Measurements from ENCODE around the gene RBM47.

The RBM47 gene

GRCh38 chr4:40502220-40502619 is 127.4 kb downstream of the RBM47 start:
- no peak for DNase-seq (ENCODE audit: low read depth in 1 of 2, low spot score in 1 of 2)

- no peak for DNase-seq (ENCODE audit: low read depth in 1 of 2, low spot score in 1 of 2)
Observed at GRCh38 chr4:40500781-40501180, 128.9 kb downstream of the RBM47 start.

- DNase-seq (ENCODE audit: low read depth in 1 of 2, low spot score in 1 of 2): no peak
Observed at GRCh38 chr4:40493160-40493559, 136.5 kb downstream of the RBM47 start.

GRCh38 chr4:40492691-40493090 is 137.0 kb downstream of the RBM47 start:
- DNase-seq (ENCODE audit: low read depth in 1 of 2, low spot score in 1 of 2): no peak

- DNase-seq (ENCODE audit: low read depth in 1 of 2, low spot score in 1 of 2): no peak
Observed at GRCh38 chr4:40490481-40490880, 139.2 kb downstream of the RBM47 start.

DNA sequence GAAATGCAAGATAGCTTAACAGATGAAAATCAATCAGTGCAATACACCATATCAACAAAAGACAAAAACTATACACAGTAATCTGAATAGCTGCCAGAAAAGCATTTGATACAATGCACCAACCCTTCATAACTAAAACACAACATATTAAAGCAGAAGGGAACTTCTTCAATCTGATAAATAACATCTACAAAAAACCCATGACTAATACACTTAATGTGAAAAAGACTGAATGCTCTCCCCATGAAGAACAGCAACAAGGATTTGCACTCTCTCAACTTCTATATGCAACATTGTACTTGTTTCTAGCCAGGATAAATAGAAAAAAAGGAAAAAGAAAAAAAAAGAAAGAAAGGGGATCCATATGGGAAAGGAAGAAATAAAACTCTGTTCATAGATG is 139.7 kb downstream of the RBM47 start:
- DNase-seq (ENCODE audit: low read depth in 1 of 2, low spot score in 1 of 2): no peak

GRCh38 chr4:40486534-40486933 is 143.1 kb downstream of the RBM47 start:
- no peak for DNase-seq (ENCODE audit: low read depth in 1 of 2, low spot score in 1 of 2)

- DNase-seq (ENCODE audit: low read depth in 1 of 2, low spot score in 1 of 2): no peak
Observed at GRCh38 chr4:40484346-40485090, 145.1 kb downstream of the RBM47 start.

GRCh38 chr4:40482985-40483647 is 146.5 kb downstream of the RBM47 start:
- DNase-seq (ENCODE audit: low read depth in 1 of 2, low spot score in 1 of 2): no peak

DNA sequence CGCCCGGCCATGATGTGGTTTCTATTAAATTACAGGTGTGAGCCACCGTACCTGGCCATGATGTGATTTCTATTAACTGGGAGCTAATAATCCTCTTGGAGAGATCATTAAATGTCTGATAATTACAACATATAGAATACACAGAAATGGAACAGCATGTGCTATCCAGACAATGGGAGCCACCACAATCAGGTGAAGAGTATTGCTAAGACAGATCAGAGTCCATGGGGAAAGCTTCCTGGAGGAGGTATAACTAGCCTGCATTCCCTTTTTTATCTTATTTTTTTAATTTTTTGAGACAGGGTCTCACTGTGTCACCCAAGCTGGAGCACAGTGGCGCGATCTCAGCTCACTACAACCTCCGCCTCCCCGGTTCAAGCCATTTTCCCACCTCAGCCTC is 147.7 kb downstream of the RBM47 start:
- no peak for DNase-seq (ENCODE audit: low read depth in 1 of 2, low spot score in 1 of 2)

DNA sequence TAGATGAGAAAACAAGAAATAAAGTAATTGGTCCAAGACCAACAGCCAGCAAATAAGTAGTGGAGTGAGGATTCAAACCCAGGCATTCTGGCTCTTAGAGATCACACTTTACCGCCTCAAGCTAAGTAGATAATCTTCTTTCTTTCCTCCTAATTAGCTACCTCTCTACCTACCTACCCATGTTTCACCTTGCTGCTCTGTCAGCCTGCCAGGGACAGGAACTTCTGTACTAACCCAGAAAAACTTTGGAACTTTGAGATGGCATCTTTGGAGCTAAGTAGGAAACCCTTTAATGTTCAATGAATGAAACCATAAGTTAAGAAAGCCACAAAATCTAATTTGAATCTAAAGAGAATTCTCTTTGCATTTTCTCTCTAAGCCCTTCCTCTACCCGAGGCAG is 149.4 kb downstream of the RBM47 start:
- DNase-seq (ENCODE audit: low read depth in 1 of 2, low spot score in 1 of 2): no peak

- DNase-seq (ENCODE audit: low read depth in 1 of 2, low spot score in 1 of 2): no peak
Observed at GRCh38 chr4:40479378-40479777, 150.3 kb downstream of the RBM47 start.

GRCh38 chr4:40475609-40476008 is 154.1 kb downstream of the RBM47 start:
- no peak for DNase-seq (ENCODE audit: low read depth in 1 of 2, low spot score in 1 of 2)

DNA sequence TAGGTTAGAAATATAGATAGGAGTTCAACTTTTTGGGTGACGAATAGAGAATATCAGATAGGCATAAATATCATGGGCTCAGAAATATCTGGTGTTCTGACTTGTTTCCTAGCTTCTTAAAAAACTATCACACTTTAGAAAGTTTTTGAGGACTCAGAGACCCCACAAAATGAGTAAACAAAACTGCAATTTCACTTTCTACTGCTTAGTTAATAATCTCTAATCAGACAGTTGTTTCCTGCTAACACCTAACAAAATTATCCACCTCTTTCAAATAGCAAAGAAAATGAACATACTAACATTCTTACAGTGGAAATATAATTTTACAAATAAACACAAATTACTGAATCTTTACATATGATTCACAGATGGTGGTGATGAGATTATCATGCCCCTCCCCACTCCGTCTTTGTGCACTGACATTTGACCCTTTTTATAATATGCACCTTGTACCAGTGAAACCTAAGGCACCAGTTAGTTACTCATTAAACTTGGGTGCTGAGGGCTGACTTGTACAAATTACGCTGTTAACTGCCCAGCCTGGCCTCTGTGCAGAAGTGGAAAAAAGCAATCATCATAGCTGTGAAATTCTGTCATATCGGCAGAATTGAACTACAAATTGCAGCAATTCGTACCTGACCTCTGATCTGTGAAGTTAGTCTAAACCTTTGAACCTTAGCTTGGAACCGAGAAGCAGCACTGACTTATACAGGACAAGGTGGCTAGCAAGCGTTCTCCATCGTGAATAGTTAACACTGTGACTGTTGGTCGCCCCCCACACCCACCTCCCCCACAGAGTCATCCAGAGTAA is 155.9 kb downstream of the RBM47 start:
- DNase-seq (ENCODE audit: low read depth in 1 of 2, low spot score in 1 of 2): no peak

DNA sequence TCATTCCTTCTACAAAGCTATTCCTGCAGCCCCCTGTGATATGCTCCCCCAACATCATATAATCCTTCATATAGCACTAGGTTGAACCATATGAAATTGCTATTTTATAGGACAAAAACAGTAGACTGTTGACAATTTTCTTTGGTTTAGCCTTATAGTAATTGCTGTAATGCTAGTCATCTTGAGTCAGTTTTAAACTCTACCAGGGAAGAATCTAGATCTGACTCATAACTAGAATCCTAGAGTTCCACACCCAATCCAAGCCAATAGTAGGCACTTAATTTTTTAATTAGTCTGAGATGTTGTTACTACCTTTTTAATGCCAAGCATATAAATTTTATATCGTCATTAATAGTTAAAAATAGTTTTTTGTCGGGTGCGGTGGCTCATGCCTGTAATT is 157.7 kb downstream of the RBM47 start:
- no peak for DNase-seq (ENCODE audit: low read depth in 1 of 2, low spot score in 1 of 2)

GRCh38 chr4:40466789-40467188 is 162.9 kb downstream of the RBM47 start:
- no peak for DNase-seq (ENCODE audit: low read depth in 1 of 2, low spot score in 1 of 2)

DNA sequence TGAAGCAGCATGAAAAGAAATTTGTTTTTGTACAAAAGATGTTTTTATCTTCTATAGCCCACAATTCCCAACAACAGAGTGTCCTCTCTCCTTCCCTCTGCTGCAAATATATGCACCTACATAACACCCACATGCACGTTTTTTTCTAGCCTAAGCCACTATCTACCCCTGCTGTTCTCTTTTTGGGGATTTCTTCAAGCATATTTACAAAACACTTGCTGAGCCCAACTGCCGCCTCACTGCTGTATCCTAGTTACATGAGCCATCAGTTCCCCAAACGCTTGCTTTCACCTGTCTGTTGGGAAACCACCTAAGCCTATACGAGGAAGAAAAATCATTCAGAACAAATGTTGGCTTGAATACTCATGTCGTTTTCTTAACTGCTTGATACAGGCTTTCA is 167.3 kb downstream of the RBM47 start:
- no peak for DNase-seq (ENCODE audit: low read depth in 1 of 2, low spot score in 1 of 2)

DNA sequence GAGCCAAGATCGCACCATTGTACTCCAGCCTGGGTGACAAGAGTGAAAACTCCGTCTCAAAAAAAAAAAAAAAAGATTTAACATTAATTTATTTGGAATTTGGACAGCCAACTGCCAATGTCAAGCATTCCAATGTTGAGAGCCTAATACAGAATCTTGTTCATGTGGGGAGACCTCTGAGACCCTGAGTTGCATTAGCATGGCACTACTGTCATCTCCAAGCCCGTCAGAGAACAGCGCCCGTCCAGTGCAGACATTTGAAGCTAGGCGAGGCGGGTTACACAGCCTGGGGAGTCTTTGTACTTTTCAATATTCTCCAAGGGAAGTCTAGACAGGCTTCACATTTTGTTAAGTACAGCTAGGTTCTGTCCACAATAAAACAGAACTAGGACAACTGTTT is 167.8 kb downstream of the RBM47 start:
- DNase-seq (ENCODE audit: low read depth in 1 of 2, low spot score in 1 of 2): no peak

GRCh38 chr4:40461062-40461461 is 168.6 kb downstream of the RBM47 start:
- no peak for DNase-seq (ENCODE audit: low read depth in 1 of 2, low spot score in 1 of 2)

GRCh38 chr4:40458683-40459082 is 171.0 kb downstream of the RBM47 start:
- no peak for DNase-seq (ENCODE audit: low read depth in 1 of 2, low spot score in 1 of 2)

DNA sequence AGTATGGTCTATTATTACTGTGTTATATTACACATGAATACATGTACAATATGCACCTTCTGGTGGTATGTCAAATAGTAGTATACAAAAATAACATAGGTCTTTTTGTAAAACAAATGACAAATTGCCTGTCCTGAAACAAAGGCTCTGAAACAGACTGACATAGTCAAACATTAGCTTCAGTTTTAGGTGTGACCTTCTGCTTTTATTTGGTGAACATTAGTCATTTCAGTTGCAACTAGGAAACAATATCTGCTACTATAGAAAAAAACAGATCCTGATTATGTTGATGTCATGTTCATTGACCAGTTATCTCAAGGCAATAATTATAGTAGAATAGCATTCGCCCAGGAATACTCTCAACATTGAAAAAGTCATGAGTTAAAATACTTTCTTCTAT is 171.6 kb downstream of the RBM47 start:
- DNase-seq (ENCODE audit: low read depth in 1 of 2, low spot score in 1 of 2): no peak

- DNase-seq (ENCODE audit: low read depth in 1 of 2, low spot score in 1 of 2): no peak
Observed at GRCh38 chr4:40455340-40455902, 174.2 kb downstream of the RBM47 start.
